GM12878 (cell line): ENCODE data around the gene MMRN1. TPM values are rescaled to one million over a fixed set of nuclear protein-coding genes. Genes with fewer than 3 reads are reported as not detected.

Experiments
- ATAC-seq: fragments of 200-7000 bp; cut with Tn5 transposase; 3 replicates; pipeline ENCODE4 v1.9.1; 2020; ENCODE audit warnings: mild to moderate bottlenecking, moderate library complexity
- BruUV-seq: library from RNA; stranded (reverse); fragments of 400-500 nt; replicated peaks from 2 replicates; lab custom pipeline; 2021; lab: Mats Ljungman, UMichigan
- CTCF ChIA-PET: fragments of 300-600 bp; sonication (Branson Sonifier 250); formaldehyde crosslinking; extraction: SDS; loops from one replicate; lab custom pipeline; 2021; ENCODE audit warnings: inconsistent platforms; lab: Yijun Ruan, JAX
- POLR2A ChIA-PET: fragments of 350-600 bp; formaldehyde crosslinking; extraction: SDS; loops from one replicate; lab custom pipeline; 2021; ENCODE audit warnings: inconsistent platforms; lab: Charles Lee
- RAD21 ChIA-PET: fragments of 300-600 bp; sonication (Branson Sonifier 250); formaldehyde crosslinking; loops from one replicate; lab custom pipeline; 2023; ENCODE audit warnings: antibody characterized with exemption; ENCODE audit not compliant: unreplicated experiment; lab: Charles Lee
- SMC1A ChIA-PET: fragments of 300-600 bp; sonication (Branson Sonifier 250); formaldehyde crosslinking; loops from one replicate; lab custom pipeline; 2023; ENCODE audit not compliant: unreplicated experiment, uncharacterized antibody; lab: Charles Lee
- DNase-seq: peaks from one replicate; pipeline ENCODE4 v3.0.0-alpha.2; 2011; ENCODE audit warnings: low read depth, low spot score
- FAIRE-seq: peaks from 3 replicates; lab custom pipeline; 2011; peaks lifted over from hg19 to GRCh38; lab: Jason Lieb, UNC
- H2AFZ ChIP-seq: 2 replicates; pipeline ENCODE4 v1.6.0; 2011; ENCODE audit warnings: low read depth, low read length, control low read depth; ENCODE audit not compliant: control insufficient read depth
- H3K27ac ChIP-seq: 2 replicates; pipeline ENCODE4 v1.5.1; 2011; ENCODE audit warnings: control low read depth; ENCODE audit not compliant: control insufficient read depth, insufficient read depth
- H3K27me3 ChIP-seq, 2 experiments: replicated peaks in 1 of 2; 2 replicates each; pipeline versions ENCODE4 v1.6.0 to v1.6.1; 2011; ENCODE audit warnings: low read length in 1 of 2; ENCODE audit not compliant: control insufficient read depth in 2 of 2, insufficient read depth in 2 of 2
- H3K36me3 ChIP-seq, 2 experiments: 2 replicates each; pipeline ENCODE4 v1.5.1; 2011; ENCODE audit warnings: low read length in 1 of 2; ENCODE audit not compliant: control insufficient read depth in 2 of 2, insufficient read depth in 2 of 2
- H3K4me1 ChIP-seq: 2 replicates; pipeline ENCODE4 v1.6.1; 2011; ENCODE audit warnings: mild to moderate bottlenecking, low read length, moderate library complexity, mixed read lengths; ENCODE audit not compliant: control insufficient read depth, insufficient read depth
- H3K4me2 ChIP-seq: 2 replicates; pipeline ENCODE4 v1.6.0; 2011; ENCODE audit warnings: control low read depth; ENCODE audit not compliant: control insufficient read depth, insufficient read depth
- H3K4me3 ChIP-seq: fragments of 200-600 bp; sonication (generic); 2 replicates; pipeline ENCODE4 v1.5.1; 2016
- H3K79me2 ChIP-seq: 2 replicates; pipeline ENCODE4 v1.6.0; 2011; ENCODE audit warnings: low read length; ENCODE audit not compliant: control insufficient read depth, insufficient read depth
- H3K9ac ChIP-seq: 2 replicates; pipeline ENCODE4 v1.8.0; 2011; ENCODE audit warnings: low read length, control low read depth, mixed read lengths; ENCODE audit not compliant: control insufficient read depth, insufficient read depth
- H3K9me3 ChIP-seq: replicated peaks from 3 replicates; pipeline ENCODE4 v1.5.1; 2011; ENCODE audit warnings: mild to moderate bottlenecking, low read length; ENCODE audit not compliant: control insufficient read depth, insufficient read depth
- H4K20me1 ChIP-seq: 2 replicates; pipeline ENCODE4 v1.6.0; 2011; ENCODE audit not compliant: control insufficient read depth, insufficient read depth
- ATF7 ChIP-seq: fragments of 450-650 bp; IDR thresholded peaks from 2 replicates; pipeline ENCODE4 v1.6.1; 2016; ENCODE audit warnings: low read depth, mild to moderate bottlenecking
- BCL11A ChIP-seq: IDR thresholded peaks from 2 replicates; pipeline ENCODE4 v1.6.1; 2011; ENCODE audit warnings: low read depth, low read length
- BHLHE40 ChIP-seq, 2 experiments: fragments of 450-650 bp in 1 of 2; IDR thresholded peaks; 2 replicates each; pipeline ENCODE4 v1.6.1; 2011 to 2017; ENCODE audit warnings: low read depth in 2 of 2, borderline replicate concordance in 1 of 2, improper control_type of control experiment in 1 of 2, low read length in 1 of 2, mild to moderate bottlenecking in 1 of 2
- DPF2 ChIP-seq: fragments of 450-650 bp; IDR thresholded peaks from 2 replicates; pipeline ENCODE4 v1.6.1; 2017; ENCODE audit warnings: mild to moderate bottlenecking
- EP300 ChIP-seq, 2 experiments: fragments of 150-350 bp in 1 of 2; IDR thresholded peaks; 2 replicates each; pipeline ENCODE4 v1.6.1; 2011 to 2012; ENCODE audit warnings: low read depth in 2 of 2, low read length in 2 of 2, borderline replicate concordance in 1 of 2, improper control_type of control experiment in 1 of 2, inconsistent platforms in 1 of 2; ENCODE audit not compliant: control insufficient read depth in 1 of 2
- EZH2 ChIP-seq: IDR thresholded peaks from 2 replicates; pipeline ENCODE4 v1.6.1; 2012; ENCODE audit warnings: low read depth, mild to moderate bottlenecking, control low read depth, inconsistent platforms, low read length, borderline replicate concordance; ENCODE audit not compliant: control insufficient read depth
- IKZF2 ChIP-seq, 2 experiments: fragments of 450-650 bp; IDR thresholded peaks; 2 replicates each; pipeline ENCODE4 v1.6.1; 2017; ENCODE audit warnings: mild to moderate bottlenecking in 2 of 2, moderate library complexity in 2 of 2
- JUND ChIP-seq: IDR thresholded peaks from 2 replicates; pipeline ENCODE4 v1.6.1; 2012; ENCODE audit warnings: low read depth, mild to moderate bottlenecking, low read length, improper control_type of control experiment, moderate library complexity
- MTA2 ChIP-seq: fragments of 450-650 bp; IDR thresholded peaks from 2 replicates; pipeline ENCODE4 v1.6.1; 2016; ENCODE audit warnings: low read depth, mild to moderate bottlenecking, moderate library complexity
- NBN ChIP-seq: fragments of 450-650 bp; IDR thresholded peaks from 2 replicates; pipeline ENCODE4 v1.6.1; 2016
- NFIC ChIP-seq: IDR thresholded peaks from 2 replicates; pipeline ENCODE4 v1.6.1; 2012; ENCODE audit warnings: low read depth, mild to moderate bottlenecking, inconsistent platforms, low read length, moderate library complexity
- NFYB ChIP-seq: IDR thresholded peaks from 2 replicates; pipeline ENCODE4 v1.6.1; 2011; ENCODE audit warnings: low read depth, mild to moderate bottlenecking, low read length, improper control_type of control experiment, moderate library complexity; ENCODE audit not compliant: insufficient read depth
- RAD21 ChIP-seq: IDR thresholded peaks from 2 replicates; pipeline ENCODE4 v1.6.1; 2011; ENCODE audit warnings: mild to moderate bottlenecking, low read depth, low read length, moderate library complexity; ENCODE audit not compliant: insufficient read depth
- RAD51 ChIP-seq: fragments of 450-650 bp; IDR thresholded peaks from 2 replicates; pipeline ENCODE4 v1.6.1; 2016; ENCODE audit warnings: moderate library complexity, mild to moderate bottlenecking, inconsistent platforms
- RBBP5 ChIP-seq: fragments of 200-600 bp; sonication (generic); conservative IDR thresholded peaks from 2 replicates; pipeline ENCODE4 v1.6.1; 2016
- RCOR1 ChIP-seq: conservative IDR thresholded peaks from 2 replicates; pipeline ENCODE4 v1.6.1; 2012; ENCODE audit warnings: low read depth, low read length, improper control_type of control experiment
- SMAD1 ChIP-seq: fragments of 450-650 bp; IDR thresholded peaks from 2 replicates; pipeline ENCODE4 v1.6.1; 2018; ENCODE audit warnings: mild to moderate bottlenecking, low read depth; ENCODE audit not compliant: partially characterized antibody
- YY1 ChIP-seq: IDR thresholded peaks from 2 replicates; pipeline ENCODE4 v1.6.1; 2011; ENCODE audit warnings: low read depth, mild to moderate bottlenecking, low read length
- WGBS: methylation state at CpG from one replicate; pipeline ENCODE4 v1.1.6; 2016; ENCODE audit warnings: low lambda C conversion rate; ENCODE audit not compliant: insufficient replicate concordance, insufficient coverage; ENCODE audit errors: missing lambda C conversion rate; 5-methylcytosine and 5-hydroxymethylcytosine counted together
- in situ Hi-C: fragments of 300-500 bp; cut with MboI; formaldehyde crosslinking; loops from 9 replicates; pipeline ENCODE4 v1.14.3; 2018; ENCODE audit warnings: mixed read lengths
- intact Hi-C: fragments of 100-400 bp; cut with micrococcal nuclease; formaldehyde crosslinking; loops from one replicate; pipeline ENCODE4 v1.14.2; 2022; ENCODE audit not compliant: unreplicated experiment
- polyA plus RNA-seq, 11 experiments: library from polyadenylated mRNA; depleted of rRNA in 4 of 11; unstranded in 6 of 11; stranded (reverse) in 5 of 11; fragments of >200 nt; fragmentation: Nextera tagmentation in 4 of 11; fragmentation: Illumina TruSeq in 1 of 11; extraction: Ambion mirVana in 4 of 11; extraction: Trizol in 1 of 11; gene quantifications; 1 replicate in 1 of 11; 2 replicates in 10 of 11; pipeline versions ENCODE4 v1.2.1 to v1.2.3, GENCODE V29; 2011 to 2016; ENCODE audit warnings: inconsistent platforms in 2 of 11, missing spikeins in 2 of 11, low read depth in 1 of 11
- total RNA-seq, 4 experiments: library from RNA; depleted of rRNA in 3 of 4; stranded (reverse); fragments of >200 nt in 3 of 4; fragmentation: Illumina TruSeq in 1 of 4; extraction: Trizol in 1 of 4; gene quantifications; 2 replicates each; pipeline versions ENCODE4 v1.2.1 to v1.2.3, GENCODE V29; 2013 to 2021

MMRN1 gene
- total and polyA plus RNA-seq, 10 of the 15 experiments (the other 5 are each of a cell fraction or from before 2014, with no cell fraction given) = 0.50 to 3.9 (median 0.78) TPM

GRCh38 chr4:89906316-89906715, 11.7 kb downstream of the MMRN1 start:
- ChIA-PET SMC1A (interaction anchor here (0.9 to 3.3 kb wide), 6 partner anchors 10 to 249 kb away, joined by 3 to 9 read pairs (median 4); partner anchors contain the start of gene MMRN1), CTCF (interaction anchor here (0.9 to 2.7 kb wide), 4 partner anchors 9 to 312 kb away, joined by 3 to 9 read pairs (median 5); partner anchors contain the start of gene MMRN1), POLR2A (interaction anchor here (0.9 kb wide), 2 partner anchors 10 to 78 kb away, joined by 3 read pairs; no protein-coding TSS in a partner anchor), RAD21 (interaction anchor here (0.9 to 1.7 kb wide), 3 partner anchors 21 to 421 kb away, joined by 3 to 4 read pairs (median 3); no protein-coding TSS in a partner anchor)
- FAIRE-seq (no peak), ATAC-seq (no peak), DNase-seq (no peak)
- no peaks in the 10 kb centered on the region for H4K20me1 ChIP-seq
- H3K36me3 ChIP-seq = no peaks in the 10 kb centered on the region
- H3K4me3 ChIP-seq = no peak overlapping the region
- in situ Hi-C loops (no loop called here), intact Hi-C loops (loop anchor here (5.0 kb wide), 1 partner anchor 649 kb away; no protein-coding TSS in a partner anchor)
- no peaks in the 10 kb centered on the region for H3K4me1 ChIP-seq
- H3K79me2 ChIP-seq = no peaks in the 10 kb centered on the region
- no peaks in the 10 kb centered on the region for H3K27me3 ChIP-seq
- no peak for TF ChIP-seq RBBP5
- TF ChIP-seq SMAD1 = no peak
- no peak for TF ChIP-seq NFYB
- no peak for TF ChIP-seq RAD21
- no peak for TF ChIP-seq YY1
- H3K27ac ChIP-seq = no peak overlapping the region
- no peak overlapping the region for H3K9ac ChIP-seq
- H3K4me2 ChIP-seq = no peak overlapping the region
- H2AFZ ChIP-seq = no peak overlapping the region
- no TSS peak for BruUV-seq
- no peaks in the 10 kb centered on the region for H3K9me3 ChIP-seq

GRCh38 chr4:89906777-89907521, 12.3 kb downstream of the MMRN1 start:
- H4K20me1 ChIP-seq = no peaks in the 10 kb centered on the region
- H3K4me2 ChIP-seq = no peak overlapping the region
- CTCF ChIA-PET = interaction anchor here (0.9 to 2.7 kb wide), 3 partner anchors 8 to 249 kb away, joined by 4 to 9 read pairs (median 6); partner anchors contain the start of gene MMRN1
- RAD21 ChIA-PET = interaction anchor here (0.9 to 1.7 kb wide), 4 partner anchors 12 to 421 kb away, joined by 3 to 4 read pairs (median 3); no protein-coding TSS in a partner anchor
- H3K27ac ChIP-seq = no peak overlapping the region
- no peaks in the 10 kb centered on the region for H3K36me3 ChIP-seq
- no peak overlapping the region for H3K9ac ChIP-seq
- no peak overlapping the region for H3K4me3 ChIP-seq
- FAIRE-seq (peak; percentile 47), ATAC-seq (peak; percentile 79), DNase-seq (no peak)
- intact Hi-C loops (loop anchor here (5.0 kb wide), 1 partner anchor 650 kb away; no protein-coding TSS in a partner anchor), in situ Hi-C loops (no loop called here)
- H2AFZ ChIP-seq = no peak overlapping the region
- H3K79me2 ChIP-seq = no peaks in the 10 kb centered on the region
- POLR2A ChIA-PET = no interaction called here
- H3K4me1 ChIP-seq = no peaks in the 10 kb centered on the region
- no TSS peak for BruUV-seq
- H3K27me3 ChIP-seq = no peaks in the 10 kb centered on the region
- SMC1A ChIA-PET = interaction anchor here (0.6 to 3.3 kb wide), 7 partner anchors 10 to 425 kb away, joined by 3 to 9 read pairs (median 3); partner anchors contain the start of gene MMRN1
- 0% methylated on average over 1 of the region's 1 CpG for WGBS
- H3K9me3 ChIP-seq = no peaks in the 10 kb centered on the region
- peak; percentile 97 for TF ChIP-seq MTA2
- peak; percentile 75 for TF ChIP-seq RAD51
- peak; percentile 47; the same call in 1 of the 2 replicates for TF ChIP-seq ATF7
- no peak for TF ChIP-seq NFIC
- TF ChIP-seq RCOR1 = no peak
- TF ChIP-seq BHLHE40 (IDR thresholded peaks at IDR 0.05; ENCODE audit: borderline replicate concordance in 1 of 2, low read depth in 2 of 2, low read length in 1 of 2) = peak in 1 of 2 experiments; percentile 69; a peak in 1 of 4 replicates
- 0 out of 2 replicates have a peak, but pooled peaks have one; percentile 50 for TF ChIP-seq NBN
- TF ChIP-seq BCL11A = 0 out of 2 replicates have a peak, but pooled peaks have one; percentile 41
- no peak for TF ChIP-seq EZH2
- TF ChIP-seq DPF2 = 0 out of 2 replicates have a peak, but pooled peaks have one; percentile 63
- TF ChIP-seq JUND = peak; percentile 62; the same call in 1 of the 2 replicates
- peak; percentile 72 to 83; a peak in 2 of 4 replicates for TF ChIP-seq EP300 (IDR thresholded peaks at IDR 0.05; ENCODE audit: borderline replicate concordance in 1 of 2, control insufficient read depth in 1 of 2, low read depth in 2 of 2, low read length in 2 of 2)
- peak in 1 of 2 experiments; percentile 33; a peak in 2 of 4 replicates for TF ChIP-seq IKZF2 (IDR thresholded peaks at IDR 0.05)
